G401 (cell line): ENCODE data around the gene SYDE1. TPM values are rescaled to one million over a fixed set of nuclear protein-coding genes. Genes with fewer than 3 reads are reported as not detected.

Source experiments
- DNase-seq: peaks from one replicate; pipeline ENCODE4 v3.0.0-alpha.2; 2015; ENCODE audit warnings: low spot score
- in situ Hi-C: cut with HindIII; loops from 2 replicates; pipeline ENCODE4 v1.10.0; 2016; ENCODE audit warnings: low sequenced_read_pairs, mixed read lengths
- total RNA-seq: library from RNA; depleted of rRNA; stranded (reverse); fragments of >200 nt; shearing (Covaris generic); gene quantifications from 2 replicates; pipeline ENCODE4 v1.2.3, GENCODE V29; 2014

Gene SYDE1
- total RNA-seq, 1 experiment from 2014 or later, result 56.5 TPM

DNA sequence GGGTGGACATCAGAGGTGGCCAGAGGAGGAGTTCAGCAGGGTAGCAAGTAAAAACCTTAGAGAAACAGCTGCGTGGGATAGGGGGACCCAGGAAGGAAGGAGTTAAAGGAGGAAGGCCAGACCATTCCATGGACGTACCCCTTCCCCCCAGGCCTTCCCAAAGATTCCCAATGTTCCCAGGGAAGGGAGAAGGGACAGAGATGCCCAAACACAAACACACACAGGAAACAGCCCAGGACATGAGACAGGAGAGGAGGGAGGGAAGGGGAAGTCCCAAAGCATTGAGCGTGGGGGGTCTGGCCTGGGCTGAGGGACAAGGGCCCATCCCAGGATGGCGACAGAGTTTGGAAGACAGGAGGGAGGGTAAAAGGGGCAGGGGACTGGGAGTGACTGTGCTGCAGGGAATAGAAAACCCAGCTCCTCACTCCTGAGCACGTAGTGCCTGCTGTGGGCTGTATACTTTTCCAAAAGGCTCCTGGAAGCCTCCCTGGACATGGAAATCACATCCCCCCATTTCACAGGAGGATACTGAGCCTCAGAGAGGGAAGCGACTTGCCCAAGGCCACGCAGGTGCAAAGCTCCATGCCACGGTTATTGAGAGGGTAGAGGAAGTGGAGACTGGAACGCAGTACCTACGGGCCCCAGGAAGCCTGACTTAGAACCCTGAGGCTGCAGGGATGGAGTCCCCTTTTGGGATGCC lies 1.1 kb downstream of the SYDE1 start:
- in situ Hi-C loops, result no loop called here
- DNase-seq, result no peak

GRCh38 chr19:15108845-15109767 lies 1.9 kb downstream of the SYDE1 start:
- no peak for DNase-seq
- in situ Hi-C loops, result no loop called here

DNA sequence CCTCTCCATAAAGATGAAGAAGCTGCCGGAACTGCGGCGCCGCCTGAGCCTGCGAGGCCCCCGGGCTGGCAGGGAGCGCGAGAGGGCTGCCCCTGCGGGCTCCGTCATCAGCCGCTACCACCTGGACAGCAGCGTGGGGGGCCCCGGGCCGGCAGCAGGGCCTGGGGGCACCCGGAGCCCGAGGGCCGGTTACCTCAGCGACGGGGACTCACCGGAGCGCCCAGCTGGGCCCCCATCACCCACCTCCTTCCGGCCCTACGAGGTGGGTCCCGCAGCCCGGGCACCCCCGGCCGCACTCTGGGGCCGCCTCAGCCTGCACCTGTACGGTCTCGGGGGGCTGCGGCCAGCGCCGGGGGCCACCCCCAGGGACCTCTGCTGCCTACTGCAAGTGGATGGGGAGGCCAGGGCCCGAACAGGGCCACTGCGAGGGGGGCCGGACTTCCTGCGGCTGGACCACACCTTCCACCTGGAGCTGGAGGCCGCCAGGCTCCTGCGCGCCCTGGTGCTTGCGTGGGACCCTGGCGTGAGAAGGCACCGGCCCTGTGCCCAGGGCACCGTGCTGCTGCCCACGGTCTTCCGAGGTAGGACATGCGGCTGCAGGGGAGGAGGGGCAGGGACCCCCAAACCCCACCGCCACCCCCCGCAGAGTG lies 2.7 kb downstream of the SYDE1 start:
- no peak for DNase-seq
- in situ Hi-C loops, result no loop called here

DNA sequence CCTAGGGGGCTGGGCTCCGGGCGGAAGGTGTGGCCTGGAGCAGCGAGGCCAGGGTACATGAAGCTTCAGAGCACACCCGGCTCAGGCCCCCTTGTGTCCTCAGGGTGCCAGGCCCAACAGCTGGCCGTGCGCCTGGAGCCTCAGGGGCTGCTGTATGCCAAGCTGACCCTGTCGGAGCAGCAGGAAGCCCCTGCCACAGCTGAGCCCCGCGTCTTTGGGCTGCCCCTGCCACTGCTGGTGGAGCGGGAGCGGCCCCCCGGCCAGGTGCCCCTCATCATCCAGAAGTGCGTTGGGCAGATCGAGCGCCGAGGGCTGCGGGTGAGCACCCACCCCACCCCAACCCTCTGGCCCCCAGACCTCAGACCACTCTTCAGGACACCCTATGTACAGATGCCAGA lies 3.2 kb downstream of the SYDE1 start:
- DNase-seq, result no peak
- in situ Hi-C loops, result no loop called here

GRCh38 chr19:15111758-15112157 lies 4.6 kb downstream of the SYDE1 start:
- in situ Hi-C loops, result no loop called here
- no peak for DNase-seq

GRCh38 chr19:15112385-15112784 lies 5.2 kb downstream of the SYDE1 start:
- in situ Hi-C loops, result no loop called here
- DNase-seq, result no peak

DNA sequence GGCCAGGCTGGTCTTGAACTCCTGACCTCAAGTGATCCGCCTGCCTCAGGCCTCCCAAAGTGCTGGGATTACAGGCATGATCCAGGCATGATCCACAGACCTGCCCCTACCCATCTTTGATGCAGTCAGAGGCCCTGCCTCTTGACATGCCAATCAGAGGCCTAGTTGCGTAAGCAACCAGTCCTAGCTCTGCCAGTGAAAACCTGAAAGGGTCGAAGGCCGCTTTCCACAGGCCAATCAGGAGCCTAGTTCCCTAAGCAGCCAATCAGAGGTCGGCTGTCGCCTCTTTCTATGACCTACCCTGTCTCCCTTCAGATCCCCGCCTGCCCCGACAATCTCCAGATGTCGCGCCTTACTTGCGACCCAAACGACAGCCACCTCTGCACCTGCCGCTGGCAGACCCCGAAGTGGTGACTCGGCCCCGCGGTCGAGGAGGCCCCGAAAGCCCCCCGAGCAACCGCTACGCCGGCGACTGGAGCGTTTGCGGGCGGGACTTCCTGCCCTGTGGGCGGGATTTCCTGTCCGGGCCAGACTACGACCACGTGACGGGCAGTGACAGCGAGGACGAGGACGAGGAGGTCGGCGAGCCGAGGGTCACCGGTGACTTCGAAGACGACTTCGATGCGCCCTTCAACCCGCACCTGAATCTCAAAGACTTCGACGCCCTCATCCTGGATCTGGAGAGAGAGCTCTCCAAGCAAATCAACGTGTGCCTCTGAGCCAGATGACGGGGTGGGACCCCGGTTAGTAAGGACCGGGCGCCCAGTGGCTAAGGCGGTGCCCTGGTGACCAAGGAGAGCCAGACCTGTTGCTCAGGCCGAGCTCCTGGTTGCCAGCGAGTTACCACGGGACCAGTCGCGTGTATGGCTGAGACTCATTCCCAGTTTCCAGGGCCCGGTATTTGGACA lies 6.3 kb downstream of the SYDE1 start:
- in situ Hi-C loops, result no loop called here
- DNase-seq, result no peak

DNA sequence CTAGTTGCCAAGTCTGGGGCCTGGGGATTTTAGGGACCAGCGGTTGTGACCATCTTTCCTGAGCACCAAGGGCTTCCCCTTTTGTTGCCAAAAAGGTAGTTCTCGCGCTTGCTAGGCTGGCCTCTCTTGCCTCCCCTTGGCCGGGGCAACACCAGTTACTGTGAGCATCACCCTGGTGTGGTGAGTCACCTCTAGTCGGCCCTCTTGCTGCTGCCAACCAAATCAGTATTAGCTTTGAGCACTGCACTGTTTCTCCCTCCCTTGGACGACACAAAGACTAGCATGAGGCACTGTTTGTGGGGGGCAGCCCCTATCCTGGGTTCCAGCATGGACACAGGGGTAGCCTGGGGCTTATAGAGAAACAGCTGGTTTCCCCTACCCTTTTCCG lies 6.9 kb downstream of the SYDE1 start:
- no peak for DNase-seq
- in situ Hi-C loops, result no loop called here

DNA sequence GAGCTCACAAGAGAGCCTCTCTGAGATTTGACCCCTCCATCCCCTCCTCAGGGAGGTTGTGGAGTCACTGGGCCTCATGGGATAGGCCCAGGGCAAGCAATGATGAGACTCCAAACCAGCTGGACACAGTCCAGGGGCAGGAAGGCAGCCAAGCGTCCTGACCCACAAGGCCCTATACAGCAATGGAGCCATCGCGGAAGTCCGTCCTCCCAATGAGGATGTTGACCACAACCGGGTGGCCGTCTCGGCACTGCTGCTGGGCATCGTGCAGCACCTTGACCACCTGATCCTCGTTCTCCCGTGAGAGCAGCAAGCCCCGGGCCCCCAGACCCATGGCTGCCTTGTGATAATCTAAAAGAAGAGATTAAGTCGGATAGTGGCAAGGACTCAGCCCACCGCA lies 7.9 kb downstream of the SYDE1 start:
- in situ Hi-C loops, result no loop called here
- no peak for DNase-seq

- in situ Hi-C loops, result no loop called here
- DNase-seq, result no peak
These were observed 8.8 kb downstream of the SYDE1 start for GRCh38 chr19:15115762-15116615.

GRCh38 chr19:15116856-15117255 lies 9.7 kb downstream of the SYDE1 start:
- in situ Hi-C loops, result no loop called here

DNA sequence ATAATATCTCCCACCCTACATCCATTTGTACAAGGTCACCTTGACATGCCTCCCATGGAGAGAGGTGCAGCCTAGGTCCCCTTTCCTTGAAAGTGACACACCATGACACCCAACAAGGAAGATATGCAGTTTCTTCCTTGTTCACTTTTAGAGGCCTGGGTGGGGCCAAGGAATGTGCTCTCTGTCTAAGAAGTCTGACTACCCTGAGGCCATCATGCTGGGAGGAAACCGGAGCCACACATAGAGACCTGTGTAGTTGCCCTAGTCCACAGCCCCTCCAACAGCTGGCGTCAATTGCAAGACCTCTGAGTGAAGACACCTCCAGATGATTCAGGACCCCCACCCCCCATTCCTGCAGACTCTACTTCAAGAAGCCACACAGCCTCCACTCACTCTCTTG lies 11.0 kb downstream of the SYDE1 start:
- in situ Hi-C loops, result no loop called here
- DNase-seq, result no peak

More at GRCh38 chr19:15116856-15117255, 9.7 kb downstream of the SYDE1 start:
- no peak for DNase-seq

DNA sequence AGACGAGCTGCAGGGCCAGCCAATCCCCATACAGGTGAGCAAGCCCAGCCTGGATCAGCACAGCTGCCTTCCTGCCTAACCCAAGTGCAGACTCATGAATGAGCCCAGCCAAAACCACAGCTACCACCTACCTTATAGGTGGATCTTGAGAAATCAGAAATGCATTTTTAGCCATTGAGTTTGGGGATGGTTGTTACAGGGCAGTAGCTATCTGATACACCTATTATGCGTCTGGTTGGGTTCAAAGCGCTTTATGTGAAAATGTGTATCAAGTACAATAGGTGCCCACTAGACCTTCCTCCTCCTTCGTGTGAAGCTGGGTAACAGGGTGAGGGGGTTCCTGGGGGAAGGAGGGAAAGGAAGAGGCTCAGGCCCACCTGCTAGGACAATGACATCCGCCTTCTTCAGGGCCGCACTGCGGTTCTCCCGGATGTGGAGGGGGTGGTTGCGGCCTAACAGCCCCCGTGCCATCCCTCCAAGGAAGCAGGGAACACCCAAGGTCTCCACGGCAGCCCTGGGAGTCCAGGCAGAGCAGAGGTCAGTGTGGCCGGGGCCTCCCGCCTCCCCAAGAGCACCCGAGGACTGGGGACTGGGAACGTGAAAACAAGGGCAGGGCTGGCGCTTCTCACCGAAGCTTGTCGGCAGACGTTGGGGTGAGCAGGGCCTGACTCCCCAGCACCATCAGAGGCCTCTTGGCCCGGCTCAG lies 11.7 kb downstream of the SYDE1 start:
- no peak for DNase-seq
- in situ Hi-C loops, result no loop called here

GRCh38 chr19:15120135-15121026 lies 13.2 kb downstream of the SYDE1 start:
- in situ Hi-C loops, result no loop called here
- no peak for DNase-seq

GRCh38 chr19:15122331-15123030 lies 15.3 kb downstream of the SYDE1 start:
- in situ Hi-C loops, result no loop called here
- no peak for DNase-seq
